HEK293T (cell line): Measurements from ENCODE around the gene DNAAF9.
"Not testable (repeated sequence)": the region's sequence is repeated elsewhere in the genome, so short reads cannot be mapped to it uniquely, and the experiment has no call there.

ENCODE experiments used
- CTCF ChIA-PET: fragments of 350-600 bp; formaldehyde crosslinking; extraction: SDS; loops from one replicate; lab custom pipeline; 2021; ENCODE audit warnings: antibody characterized with exemption, inconsistent platforms; lab: Yijun Ruan, JAX
- POLR2A ChIA-PET: fragments of 350-600 bp; formaldehyde crosslinking; extraction: SDS; loops from one replicate; lab custom pipeline; 2020; ENCODE audit warnings: antibody characterized with exemption, inconsistent platforms; lab: Yijun Ruan, JAX
- DNase-seq: peaks from one replicate; pipeline ENCODE4 v3.0.0; 2012; ENCODE audit warnings: mixed read lengths; ENCODE audit errors: extremely low spot score
- ARNT ChIP-seq: fragments of 450-650 bp; IDR thresholded peaks from 2 replicates; pipeline ENCODE4 v1.6.1; 2017; ENCODE audit warnings: mild to moderate bottlenecking
- BHLHE40 ChIP-seq: fragments of 450-650 bp; IDR thresholded peaks from 2 replicates; pipeline ENCODE4 v1.6.1; 2016; ENCODE audit warnings: mild to moderate bottlenecking, moderate library complexity, borderline replicate concordance
- CTBP1 ChIP-seq: fragments of 450-650 bp; IDR thresholded peaks from 2 replicates; pipeline ENCODE4 v1.6.1; 2016; ENCODE audit warnings: borderline replicate concordance
- ELF4 ChIP-seq: fragments of 450-650 bp; IDR thresholded peaks from 2 replicates; pipeline ENCODE4 v1.6.1; 2017; ENCODE audit warnings: antibody characterized with exemption
- FOXA1 ChIP-seq: fragments of 450-650 bp; IDR thresholded peaks from 2 replicates; pipeline ENCODE4 v1.6.1; 2016; ENCODE audit warnings: mild to moderate bottlenecking
- FOXK2 ChIP-seq: fragments of 450-650 bp; IDR thresholded peaks from 2 replicates; pipeline ENCODE4 v1.6.1; 2016; ENCODE audit warnings: mild to moderate bottlenecking
- FOXM1 ChIP-seq: fragments of 450-650 bp; IDR thresholded peaks from 2 replicates; pipeline ENCODE4 v1.6.1; 2017; ENCODE audit warnings: mild to moderate bottlenecking, borderline replicate concordance
- HDGF ChIP-seq: fragments of 450-650 bp; IDR thresholded peaks from 2 replicates; pipeline ENCODE4 v1.6.1; 2017; ENCODE audit warnings: antibody characterized with exemption, borderline replicate concordance
- L3MBTL2 ChIP-seq: fragments of 450-650 bp; conservative IDR thresholded peaks from 2 replicates; pipeline ENCODE4 v1.6.1; 2016; ENCODE audit warnings: mild to moderate bottlenecking
- LEF1 ChIP-seq: fragments of 450-650 bp; IDR thresholded peaks from 2 replicates; pipeline ENCODE4 v1.6.1; 2017; ENCODE audit warnings: mild to moderate bottlenecking, borderline replicate concordance
- NFRKB ChIP-seq: fragments of 450-650 bp; IDR thresholded peaks from 2 replicates; pipeline ENCODE4 v1.6.1; 2016; ENCODE audit warnings: mild to moderate bottlenecking, moderate library complexity
- PKNOX1 ChIP-seq: fragments of 450-650 bp; IDR thresholded peaks from 2 replicates; pipeline ENCODE4 v1.6.1; 2016
- SP1 ChIP-seq: fragments of 450-650 bp; IDR thresholded peaks from 2 replicates; pipeline ENCODE4 v1.6.1; 2017
- SUZ12 ChIP-seq: fragments of 450-650 bp; IDR thresholded peaks from 2 replicates; pipeline ENCODE4 v1.6.1; 2016; ENCODE audit warnings: mild to moderate bottlenecking
- TARDBP ChIP-seq: fragments of 450-650 bp; IDR thresholded peaks from 2 replicates; pipeline ENCODE4 v1.6.1; 2016
- ZNF384 ChIP-seq: fragments of 450-650 bp; IDR thresholded peaks from 2 replicates; pipeline ENCODE4 v1.6.1; 2016

The DNAAF9 gene

GRCh38 chr20:3432844-3433243 lies 25.4 kb upstream of the DNAAF9 start:
- ChIA-PET CTCF (no interaction called here), POLR2A (no interaction called here)
- TF ChIP-seq ELF4 (no peak), FOXA1 (no peak), HDGF (no peak), LEF1 (no peak), L3MBTL2 (no peak), SP1 (no peak), TARDBP (no peak), PKNOX1 (no peak), FOXK2 (no peak)

GRCh38 chr20:3431109-3431508 lies 23.6 kb upstream of the DNAAF9 start:
- no peak for TF ChIP-seq HDGF
- no peak for TF ChIP-seq ELF4
- TF ChIP-seq CTBP1: no peak
- no peak for TF ChIP-seq TARDBP
- no peak for TF ChIP-seq ZNF384
- no peak for TF ChIP-seq FOXK2
- TF ChIP-seq FOXM1: no peak
- TF ChIP-seq NFRKB: no peak
- no peak for TF ChIP-seq SUZ12
- no peak for TF ChIP-seq SP1
- TF ChIP-seq FOXA1: no peak
- no peak for TF ChIP-seq L3MBTL2
- no peak for TF ChIP-seq PKNOX1
- TF ChIP-seq LEF1: no peak
- no peak for TF ChIP-seq BHLHE40
- no peak for DNase-seq
- ChIA-PET POLR2A (interaction anchor here (3.6 kb wide), 1 partner anchor 22 kb away, joined by 13 read pairs; no protein-coding TSS in a partner anchor), CTCF (interaction anchor here (0.5 kb wide), 1 partner anchor 88 kb away, joined by 3 read pairs; no protein-coding TSS in a partner anchor)

More at GRCh38 chr20:3432844-3433243, 25.4 kb upstream of the DNAAF9 start:
- no peak for DNase-seq

GRCh38 chr20:3430376-3431069 lies 23.1 kb upstream of the DNAAF9 start:
- DNase-seq: no peak
- ChIA-PET CTCF (no interaction called here), POLR2A (interaction anchor here (3.6 kb wide), 1 partner anchor 22 kb away, joined by 13 read pairs; no protein-coding TSS in a partner anchor)
- TF ChIP-seq FOXM1 (no peak), ARNT (no peak), NFRKB (no peak)

GRCh38 chr20:3426766-3427165 lies 19.3 kb upstream of the DNAAF9 start:
- POLR2A ChIA-PET, DNase-seq, CTCF ChIA-PET: not testable (repeated sequence)

- ChIA-PET CTCF (no interaction called here), POLR2A (no interaction called here)
- no peak for TF ChIP-seq SUZ12
- no peak for TF ChIP-seq TARDBP
- TF ChIP-seq HDGF: no peak
- TF ChIP-seq FOXK2: no peak
- TF ChIP-seq BHLHE40: no peak
- no peak for TF ChIP-seq CTBP1
- no peak for TF ChIP-seq L3MBTL2
- TF ChIP-seq ZNF384: no peak
- TF ChIP-seq PKNOX1: no peak
- no peak for TF ChIP-seq FOXM1
- TF ChIP-seq NFRKB: no peak
- no peak for TF ChIP-seq SP1
- TF ChIP-seq FOXA1: no peak
- TF ChIP-seq LEF1: no peak
- no peak for TF ChIP-seq ARNT
- TF ChIP-seq ELF4: no peak
- no peak for DNase-seq
These were observed 15.7 kb upstream of the DNAAF9 start for GRCh38 chr20:3423126-3423525.

- DNase-seq: no peak
- POLR2A ChIA-PET: interaction anchor here (1.0 kb wide), 1 partner anchor 15 kb away, joined by 3 read pairs; no protein-coding TSS in a partner anchor
- CTCF ChIA-PET: no interaction called here
- no peak for TF ChIP-seq HDGF
- TF ChIP-seq ELF4: no peak
- no peak for TF ChIP-seq SUZ12
- no peak for TF ChIP-seq NFRKB
- TF ChIP-seq SP1: no peak
- no peak for TF ChIP-seq ARNT
- no peak for TF ChIP-seq TARDBP
- TF ChIP-seq L3MBTL2: no peak
- TF ChIP-seq BHLHE40: no peak
- no peak for TF ChIP-seq FOXM1
- no peak for TF ChIP-seq PKNOX1
- TF ChIP-seq FOXA1: no peak
- no peak for TF ChIP-seq ZNF384
- TF ChIP-seq FOXK2: no peak
- no peak for TF ChIP-seq LEF1
- no peak for TF ChIP-seq CTBP1
These were observed 14.5 kb upstream of the DNAAF9 start for GRCh38 chr20:3421985-3422384.
